HepG2 (cell line): ENCODE measurements around the gene RPH3AL. TPM values are rescaled to one million over a fixed set of nuclear protein-coding genes. Genes with fewer than 3 reads are reported as not detected.

Source experiments
- ATAC-seq: fragments of 200-7000 bp; cut with Tn5 transposase; 3 replicates; pipeline ENCODE4 v1.9.1; 2020; ENCODE audit warnings: mild to moderate bottlenecking, moderate library complexity
- BruUV-seq: library from RNA; stranded (reverse); fragments of 400-500 nt; replicated peaks from 2 replicates; lab custom pipeline; 2021; lab: Mats Ljungman, UMichigan
- CTCF ChIA-PET: fragments of 300-600 bp; formaldehyde crosslinking; extraction: SDS; loops from one replicate; lab custom pipeline; 2021; ENCODE audit warnings: low total read pairs, inconsistent platforms, low intra/inter-chr PET ratio; lab: Yijun Ruan, JAX
- POLR2A ChIA-PET: fragments of 350-600 bp; sonication (Branson Sonifier 250); formaldehyde crosslinking; loops from one replicate; lab custom pipeline; 2020; ENCODE audit warnings: antibody characterized with exemption, inconsistent platforms; lab: Yijun Ruan, JAX
- DNase-seq: peaks from one replicate; pipeline ENCODE4 v3.0.0-alpha.2; 2015; ENCODE audit warnings: low spot score
- FAIRE-seq: peaks from 3 replicates; lab custom pipeline; 2011; peaks lifted over from hg19 to GRCh38; lab: Jason Lieb, UNC
- H2AFZ ChIP-seq: one replicate; pipeline ENCODE4 v1.6.1; 2011; ENCODE audit warnings: low read length, inconsistent platforms
- H3K27ac ChIP-seq: fragments of 300-600 bp; 3 replicates; pipeline ENCODE4 v1.8.0; 2011; ENCODE audit warnings: mixed run types, mild to moderate bottlenecking, mixed read lengths, low read length, inconsistent platforms; ENCODE audit not compliant: insufficient read depth; ENCODE audit errors: extremely low read length
- H3K27me3 ChIP-seq, 2 experiments: fragments of 200-600 bp in 1 of 2; 2 replicates in 1 of 2; 3 replicates in 1 of 2; pipeline versions ENCODE4 v1.6.0 to v1.8.0; 2011; ENCODE audit warnings: low read length in 2 of 2, mild to moderate bottlenecking in 2 of 2, moderate library complexity in 2 of 2, inconsistent platforms in 1 of 2; ENCODE audit not compliant: insufficient read depth in 2 of 2, control insufficient read depth in 1 of 2
- H3K36me3 ChIP-seq, 2 experiments: fragments of 200-600 bp in 1 of 2; replicated peaks in 1 of 2; 2 replicates in 1 of 2; 3 replicates in 1 of 2; pipeline versions ENCODE4 v1.5.1 to v1.8.0; 2011; ENCODE audit warnings: low read length in 2 of 2, inconsistent platforms in 1 of 2; ENCODE audit not compliant: insufficient read depth in 2 of 2, control insufficient read depth in 1 of 2
- H3K4me1 ChIP-seq: 2 replicates; pipeline ENCODE4 v1.5.1; 2012; ENCODE audit warnings: low read length, inconsistent platforms; ENCODE audit not compliant: insufficient read depth
- H3K4me2 ChIP-seq: 2 replicates; pipeline ENCODE4 v1.6.0; 2011; ENCODE audit warnings: low read depth, low read length, inconsistent platforms
- H3K4me3 ChIP-seq, 3 experiments: fragments of 200-600 bp in 1 of 3; sonication (generic), shearing (Covaris generic) in 1 of 3; replicated peaks in 1 of 3; 2 replicates each; pipeline ENCODE4 v1.5.1; 2011 to 2016; ENCODE audit warnings: low read length in 3 of 3, inconsistent platforms in 2 of 3, low read depth in 2 of 3, mild to moderate bottlenecking in 2 of 3, control low read depth in 1 of 3, mixed read lengths in 1 of 3; ENCODE audit not compliant: insufficient read depth in 1 of 3
- H3K79me2 ChIP-seq: one replicate; pipeline ENCODE4 v1.6.1; 2011; ENCODE audit warnings: low read length, inconsistent platforms; ENCODE audit not compliant: insufficient read depth
- H3K9ac ChIP-seq: 2 replicates; pipeline ENCODE4 v1.6.0; 2011; ENCODE audit warnings: mild to moderate bottlenecking, low read depth, low read length, inconsistent platforms; ENCODE audit not compliant: insufficient read depth
- H3K9me3 ChIP-seq: 2 replicates; pipeline ENCODE4 v1.5.1; 2012; ENCODE audit warnings: mild to moderate bottlenecking, low read length
- H4K20me1 ChIP-seq: 2 replicates; pipeline ENCODE4 v1.6.0; 2011; ENCODE audit warnings: inconsistent platforms, mild to moderate bottlenecking, low read length, moderate library complexity; ENCODE audit not compliant: insufficient read depth
- CBX2 ChIP-seq, 2 experiments: fragments of 200-600 bp in 1 of 2; sonication (generic); formaldehyde crosslinking in 1 of 2; IDR thresholded peaks; 2 replicates each; pipeline versions ENCODE4 v1.7.0 to v1.8.1; 2018 to 2022; ENCODE audit warnings: low read depth in 2 of 2, low read length in 1 of 2, mild to moderate bottlenecking in 1 of 2, missing genetic modification reagents in 1 of 2
- HNRNPUL1 ChIP-seq: fragments of 200-400 bp; formaldehyde crosslinking; IDR thresholded peaks from 2 replicates; pipeline ENCODE4 v1.6.1; 2017; ENCODE audit warnings: low read depth, mild to moderate bottlenecking, low read length, moderate library complexity
- KDM4B ChIP-seq: sonication (generic); formaldehyde crosslinking; IDR thresholded peaks from 2 replicates; pipeline ENCODE4 v1.4.0; 2020; ENCODE audit warnings: missing genetic modification reagents
- KLF12 ChIP-seq: sonication (generic); formaldehyde crosslinking; IDR thresholded peaks from 2 replicates; pipeline ENCODE4 v1.4.0; 2020; ENCODE audit warnings: missing genetic modification reagents, borderline replicate concordance
- MAF1 ChIP-seq: sonication (generic); formaldehyde crosslinking; IDR thresholded peaks from 2 replicates; pipeline ENCODE4 v1.5.0; 2020; ENCODE audit warnings: missing genetic modification reagents, borderline replicate concordance
- MYNN ChIP-seq: sonication (generic); formaldehyde crosslinking; IDR thresholded peaks from 2 replicates; pipeline ENCODE4 v1.4.0; 2020; ENCODE audit warnings: mild to moderate bottlenecking, low read depth, missing genetic modification reagents
- PHF8 ChIP-seq: sonication (generic); formaldehyde crosslinking; IDR thresholded peaks from 2 replicates; pipeline ENCODE4 v1.5.0; 2020; ENCODE audit warnings: missing genetic modification reagents
- ZFP90 ChIP-seq: sonication (generic); formaldehyde crosslinking; IDR thresholded peaks from 2 replicates; pipeline ENCODE4 v1.8.0; 2022; ENCODE audit warnings: missing genetic modification reagents, mild to moderate bottlenecking, inconsistent platforms, borderline replicate concordance
- ZNF225 ChIP-seq: sonication (generic); formaldehyde crosslinking; IDR thresholded peaks from 2 replicates; pipeline ENCODE4 v1.4.0; 2020; ENCODE audit warnings: mild to moderate bottlenecking, missing genetic modification reagents
- ZNF282 ChIP-seq: fragments of 450-650 bp; IDR thresholded peaks from 2 replicates; pipeline ENCODE4 v1.6.1; 2018; ENCODE audit not compliant: partially characterized antibody
- ZNF607 ChIP-seq: sonication (generic); formaldehyde crosslinking; IDR thresholded peaks from 2 replicates; pipeline ENCODE4 v1.5.1; 2020; ENCODE audit warnings: missing genetic modification reagents, mild to moderate bottlenecking, borderline replicate concordance
- ZNF841 ChIP-seq: sonication (generic); formaldehyde crosslinking; IDR thresholded peaks from 2 replicates; pipeline ENCODE4 v1.8.1; 2023; ENCODE audit warnings: missing genetic modification reagents, borderline replicate concordance
- WGBS: methylation state at CpG from one replicate; pipeline ENCODE4 v1.1.6; 2017; ENCODE audit warnings: low lambda C conversion rate; 5-methylcytosine and 5-hydroxymethylcytosine counted together
- in situ Hi-C: cut with HindIII; loops from 2 replicates; pipeline ENCODE4 v1.10.0; 2017; ENCODE audit warnings: low pct_unique_long_range_greater_than_20kb; ENCODE audit not compliant: extremely low pct_ligation_motif_present
- intact Hi-C: fragments of 100-400 bp; cut with micrococcal nuclease; formaldehyde crosslinking; loops from one replicate; pipeline ENCODE4 v1.10.0; 2022; ENCODE audit not compliant: unreplicated experiment
- polyA plus RNA-seq, 8 experiments: library from polyadenylated mRNA; depleted of rRNA in 3 of 8; stranded (reverse) in 7 of 8; unstranded in 1 of 8; fragments of >200 nt; fragmentation: Illumina TruSeq in 4 of 8; extraction: Trizol in 4 of 8; gene quantifications; 2 replicates each; pipeline versions ENCODE4 v1.2.1 to v1.2.3, GENCODE V29; 2011 to 2016; ENCODE audit warnings: low read depth in 4 of 8, missing spikeins in 1 of 8, mixed read lengths in 1 of 8; ENCODE audit not compliant: insufficient read depth in 1 of 8
- total RNA-seq, 5 experiments: library from RNA; depleted of rRNA; stranded (reverse); fragments of >200 nt; fragmentation: Illumina TruSeq; extraction: Trizol; gene quantifications; 2 replicates each; pipeline ENCODE4 v1.2.3, GENCODE V29; 2016; ENCODE audit warnings: low read depth in 1 of 5
- TF ChIP-seq, protein P1 (sequence below): sonication (generic); formaldehyde crosslinking; IDR thresholded peaks from 2 replicates; pipeline ENCODE4 v1.8.0; 2022; ENCODE audit warnings: mild to moderate bottlenecking, missing genetic modification reagents; ENCODE audit not compliant: insufficient replicate concordance
- TF ChIP-seq, protein P2 (sequence below): sonication (generic); formaldehyde crosslinking; IDR thresholded peaks from 2 replicates; pipeline ENCODE4 v1.8.0; 2022; ENCODE audit warnings: mild to moderate bottlenecking, missing genetic modification reagents, moderate library complexity
- TF ChIP-seq, protein P3 (sequence below): sonication (generic); formaldehyde crosslinking; IDR thresholded peaks from 2 replicates; pipeline ENCODE4 v1.8.1; 2023; ENCODE audit warnings: mild to moderate bottlenecking, inconsistent platforms, moderate library complexity, missing genetic modification reagents, borderline replicate concordance

The RPH3AL gene
- total and polyA plus RNA-seq, 2 of the 13 experiments (the other 11 are each of a cell fraction or from before 2014, with no cell fraction given), result 7.8 to 16.4 TPM

DNA sequence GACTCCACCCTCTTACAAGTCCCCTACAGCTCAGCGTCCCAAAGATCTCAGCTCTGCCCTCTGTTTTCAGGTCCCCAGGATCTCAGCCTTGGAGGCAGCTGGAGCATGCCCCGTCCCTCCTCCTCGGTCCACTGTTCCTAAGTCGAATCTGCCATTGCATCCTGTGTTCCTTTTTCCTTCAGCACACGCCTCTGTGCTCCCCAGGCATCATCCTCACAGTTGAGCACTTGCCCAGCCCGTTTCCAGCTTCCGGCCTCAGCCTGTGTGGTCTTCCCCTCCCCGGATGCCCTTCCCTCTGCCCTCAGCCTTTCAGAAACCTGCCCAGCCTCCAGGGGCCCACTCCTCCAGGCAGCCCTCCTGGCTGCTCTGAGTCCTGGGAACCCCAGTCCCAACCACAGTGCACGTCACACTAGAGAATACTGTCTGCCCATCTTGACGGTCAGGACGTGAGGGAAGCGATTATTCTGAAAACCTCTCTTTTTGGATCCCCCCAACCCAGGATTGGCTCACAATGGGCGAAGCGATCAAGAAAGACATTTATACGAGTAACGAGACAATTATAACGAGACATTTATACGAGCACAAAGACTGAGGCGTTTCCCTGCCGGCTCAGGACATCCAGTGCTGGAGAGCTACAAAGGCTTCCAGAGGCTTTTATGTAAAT lies 41.4 kb downstream of the RPH3AL start:
- Histone ChIP-seq H3K36me3 (peaks cover 2 to 5% of the 10 kb centered on the region in 2 experiments; a peak in 2 of 5 replicates), H3K9me3 (peaks cover 19% of the 10 kb centered on the region), H3K4me1 (no peaks in the 10 kb centered on the region), H3K27ac (no peak overlapping the region), H4K20me1 (peaks cover 4% of the 10 kb centered on the region), H3K9ac (no peak overlapping the region), H2AFZ (no peak overlapping the region), H3K27me3 (no peaks in the 10 kb centered on the region), H3K79me2 (no peaks in the 10 kb centered on the region), H3K4me2 (no peak overlapping the region), H3K4me3 (no peak overlapping the region)
- TF ChIP-seq, protein P1, sequence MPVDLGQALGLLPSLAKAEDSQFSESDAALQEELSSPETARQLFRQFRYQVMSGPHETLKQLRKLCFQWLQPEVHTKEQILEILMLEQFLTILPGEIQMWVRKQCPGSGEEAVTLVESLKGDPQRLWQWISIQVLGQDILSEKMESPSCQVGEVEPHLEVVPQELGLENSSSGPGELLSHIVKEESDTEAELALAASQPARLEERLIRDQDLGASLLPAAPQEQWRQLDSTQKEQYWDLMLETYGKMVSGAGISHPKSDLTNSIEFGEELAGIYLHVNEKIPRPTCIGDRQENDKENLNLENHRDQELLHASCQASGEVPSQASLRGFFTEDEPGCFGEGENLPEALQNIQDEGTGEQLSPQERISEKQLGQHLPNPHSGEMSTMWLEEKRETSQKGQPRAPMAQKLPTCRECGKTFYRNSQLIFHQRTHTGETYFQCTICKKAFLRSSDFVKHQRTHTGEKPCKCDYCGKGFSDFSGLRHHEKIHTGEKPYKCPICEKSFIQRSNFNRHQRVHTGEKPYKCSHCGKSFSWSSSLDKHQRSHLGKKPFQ (CRISPR knock-in tag), result no peak
- TF ChIP-seq ZNF225 (CRISPR knock-in tag) (no peak), PHF8 (no peak), ZNF607 (CRISPR knock-in tag) (no peak), MYNN (CRISPR knock-in tag) (no peak), ZFP90 (CRISPR knock-in tag) (no peak), ZNF282 (no peak), CBX2 (IDR thresholded peaks at IDR 0.05; ENCODE audit: low read depth, low read length) (no peak), CBX2 (CRISPR knock-in tag; IDR thresholded peaks at IDR 0.05; ENCODE audit: low read depth) (no peak), MAF1 (CRISPR knock-in tag) (no peak), ZNF841 (CRISPR knock-in tag) (no peak), KDM4B (no peak), HNRNPUL1 (no peak), KLF12 (CRISPR knock-in tag) (no peak)
- TF ChIP-seq, protein P2, sequence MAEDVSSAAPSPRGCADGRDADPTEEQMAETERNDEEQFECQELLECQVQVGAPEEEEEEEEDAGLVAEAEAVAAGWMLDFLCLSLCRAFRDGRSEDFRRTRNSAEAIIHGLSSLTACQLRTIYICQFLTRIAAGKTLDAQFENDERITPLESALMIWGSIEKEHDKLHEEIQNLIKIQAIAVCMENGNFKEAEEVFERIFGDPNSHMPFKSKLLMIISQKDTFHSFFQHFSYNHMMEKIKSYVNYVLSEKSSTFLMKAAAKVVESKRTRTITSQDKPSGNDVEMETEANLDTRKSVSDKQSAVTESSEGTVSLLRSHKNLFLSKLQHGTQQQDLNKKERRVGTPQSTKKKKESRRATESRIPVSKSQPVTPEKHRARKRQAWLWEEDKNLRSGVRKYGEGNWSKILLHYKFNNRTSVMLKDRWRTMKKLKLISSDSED (CRISPR knock-in tag), result no peak
- TF ChIP-seq, protein P3, sequence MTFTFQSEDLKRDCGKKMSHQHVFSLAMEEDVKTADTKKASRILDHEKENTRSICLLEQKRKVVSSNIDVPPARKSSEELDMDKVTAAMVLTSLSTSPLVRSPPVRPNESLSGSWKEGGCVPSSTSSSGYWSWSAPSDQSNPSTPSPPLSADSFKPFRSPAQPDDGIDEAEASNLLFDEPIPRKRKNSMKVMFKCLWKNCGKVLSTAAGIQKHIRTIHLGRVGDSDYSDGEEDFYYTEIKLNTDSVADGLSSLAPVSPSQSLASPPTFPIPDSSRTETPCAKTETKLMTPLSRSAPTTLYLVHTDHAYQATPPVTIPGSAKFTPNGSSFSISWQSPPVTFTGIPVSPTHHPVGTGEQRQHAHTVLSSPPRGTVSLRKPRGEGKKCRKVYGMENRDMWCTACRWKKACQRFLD (CRISPR knock-in tag), result no peak
- in situ Hi-C loops (no loop called here), intact Hi-C loops (no loop called here)
- CTCF ChIA-PET, result no interaction called here
- WGBS, result 96% methylated on average over 20 of the region's 20 CpGs
- DNase-seq (no peak), FAIRE-seq (no peak), ATAC-seq (no peak)
- POLR2A ChIA-PET, result no interaction called here
- BruUV-seq, result no TSS peak
